ENCODE measurements around the gene MRPS18A. TPM values are rescaled to one million over a fixed set of nuclear protein-coding genes. Genes with fewer than 3 reads are reported as not detected.

The MRPS18A gene
- total and polyA plus RNA-seq, 2 of the 8 experiments (the other 6 are each of a cell fraction or from before 2014, with no cell fraction given) = 48.3 to 121 TPM

GRCh38 chr6:43729537-43729936, 41.9 kb upstream of the MRPS18A start:
- no peak overlapping the region for H3K14ac ChIP-seq (ENCODE audit: insufficient read length)
- DNase-seq (ENCODE audit: low read depth in 1 of 2, low spot score in 2 of 2) (no peak), FAIRE-seq (no peak)
- H4K5ac ChIP-seq (ENCODE audit: insufficient read length, low read depth, low read length) = no peak overlapping the region
- no peaks in the 10 kb centered on the region for H3K9me3 ChIP-seq (ENCODE audit: insufficient read depth in 2 of 2, low read depth in 1 of 2, low read length in 1 of 2)
- no peak overlapping the region for H2BK15ac ChIP-seq (ENCODE audit: low read length)
- H2BK12ac ChIP-seq (ENCODE audit: low read depth, low read length) = no peak overlapping the region
- no peaks in the 10 kb centered on the region for H3K27me3 ChIP-seq (replicated peaks in 1 of 4; ENCODE audit: control insufficient read depth in 3 of 4, extremely low read depth in 1 of 4, insufficient read depth in 3 of 4, low read length in 3 of 4)
- no peak overlapping the region for H3K9ac ChIP-seq (replicated peaks in 1 of 4; ENCODE audit: extremely low read depth in 1 of 4, low read depth in 3 of 4, low read length in 3 of 4)
- no peak overlapping the region for H4K8ac ChIP-seq (ENCODE audit: extremely low read depth, insufficient read depth, low read length)
- no peak overlapping the region for H3K4me3 ChIP-seq (ENCODE audit: extremely low read depth in 1 of 4, insufficient read depth in 2 of 4, low read depth in 3 of 4, low read length in 4 of 4)
- H2BK20ac ChIP-seq (ENCODE audit: low read length) = no peak overlapping the region
- TF ChIP-seq KDM4A (IDR thresholded peaks at IDR 0.05; ENCODE audit: low read depth, low read length, severe bottlenecking) (no peak), YY1 (IDR thresholded peaks at IDR 0.05; ENCODE audit: low read depth, low read length) (no peak), MAX (IDR thresholded peaks at IDR 0.05) (no peak), EZH2 (IDR thresholded peaks at IDR 0.05; ENCODE audit: low read depth, low read length, severe bottlenecking) (no peak), SIRT6 (IDR thresholded peaks at IDR 0.05; ENCODE audit: low read length) (no peak), SP2 (IDR thresholded peaks at IDR 0.05; ENCODE audit: low read length) (no peak)
- TF ChIP-seq, protein P1, sequence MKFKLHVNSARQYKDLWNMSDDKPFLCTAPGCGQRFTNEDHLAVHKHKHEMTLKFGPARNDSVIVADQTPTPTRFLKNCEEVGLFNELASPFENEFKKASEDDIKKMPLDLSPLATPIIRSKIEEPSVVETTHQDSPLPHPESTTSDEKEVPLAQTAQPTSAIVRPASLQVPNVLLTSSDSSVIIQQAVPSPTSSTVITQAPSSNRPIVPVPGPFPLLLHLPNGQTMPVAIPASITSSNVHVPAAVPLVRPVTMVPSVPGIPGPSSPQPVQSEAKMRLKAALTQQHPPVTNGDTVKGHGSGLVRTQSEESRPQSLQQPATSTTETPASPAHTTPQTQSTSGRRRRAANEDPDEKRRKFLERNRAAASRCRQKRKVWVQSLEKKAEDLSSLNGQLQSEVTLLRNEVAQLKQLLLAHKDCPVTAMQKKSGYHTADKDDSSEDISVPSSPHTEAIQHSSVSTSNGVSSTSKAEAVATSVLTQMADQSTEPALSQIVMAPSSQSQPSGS (IDR thresholded peaks at IDR 0.05; ENCODE audit: low read length) = no peak
- H4K20me1 ChIP-seq (replicated peaks in 1 of 2; ENCODE audit: control insufficient read depth in 1 of 2, insufficient read depth in 2 of 2, low read length in 2 of 2) = no peaks in the 10 kb centered on the region
- H3K4ac ChIP-seq (replicated peaks; ENCODE audit: insufficient read length, low read depth, low read length) = no peak overlapping the region
- WGBS, 2 experiments (ENCODE audit: extremely low coverage in 1 of 2, insufficient coverage in 1 of 2, insufficient read length in 1 of 2, insufficient replicate concordance in 2 of 2, low coverage in 1 of 2, low lambda C conversion rate in 2 of 2, missing lambda C conversion rate in 1 of 2) = 80% methylated on average over 6 of the region's 6 CpGs; no CpG with 5 or more reads in 1 of the 2 experiments
- H3K36me3 ChIP-seq (ENCODE audit: control insufficient read depth in 2 of 4, insufficient read depth in 4 of 4, low read length in 3 of 4) = no peaks in the 10 kb centered on the region
- H3K27ac ChIP-seq (ENCODE audit: low read depth, low read length) = no peak overlapping the region
- H3K56ac ChIP-seq (replicated peaks; ENCODE audit: insufficient read length, low read depth, low read length) = no peak overlapping the region
- H3K23ac ChIP-seq (ENCODE audit: insufficient read length) = no peak overlapping the region
- H2BK120ac ChIP-seq (replicated peaks; ENCODE audit: low read depth, low read length) = no peak overlapping the region
- peaks cover 0 to 8% (median 1%) of the 10 kb centered on the region in 4 experiments; a peak in 5 of 7 replicates for H3K4me1 ChIP-seq (replicated peaks in 1 of 4; ENCODE audit: control insufficient read depth in 3 of 4, insufficient read depth in 4 of 4, low read length in 3 of 4)
- CTCF ChIA-PET (ENCODE audit: partially characterized antibody) = no interaction called here
- no peak overlapping the region for H3K4me2 ChIP-seq (ENCODE audit: insufficient read depth in 1 of 2, low read depth in 2 of 2, low read length in 2 of 2)
- no peak overlapping the region for H3K18ac ChIP-seq (ENCODE audit: extremely low read depth, low read length)
- H2BK5ac ChIP-seq (ENCODE audit: low read depth, low read length) = no peak overlapping the region
- no peak overlapping the region for H2AK5ac ChIP-seq (ENCODE audit: low read depth, low read length)
- no peaks in the 10 kb centered on the region for H3K79me2 ChIP-seq (ENCODE audit: control insufficient read depth in 1 of 2, insufficient read depth in 2 of 2, low read length in 2 of 2)
- H3K23me2 ChIP-seq (ENCODE audit: low read depth, low read length) = no peaks in the 10 kb centered on the region
- POLR2A ChIA-PET (ENCODE audit: partially characterized antibody) = no interaction called here
- no peaks in the 10 kb centered on the region for H3K79me1 ChIP-seq (ENCODE audit: low read depth, low read length)
- H4K91ac ChIP-seq (replicated peaks; ENCODE audit: insufficient read length, low read length) = no peak overlapping the region
- H2AFZ ChIP-seq (ENCODE audit: low read length) = no peak overlapping the region

All from H1 (cell line).